ENCODE measurements around the gene ACY1. TPM values are rescaled to one million over a fixed set of nuclear protein-coding genes. Genes with fewer than 3 reads are reported as not detected.

ACY1 gene
- total RNA-seq, 3 donors from 2014 or later: 40.0 to 49.2 (median 46.4) TPM

- no peak overlapping the region for H3K27ac ChIP-seq
- TF ChIP-seq POLR2A (IDR thresholded peaks at IDR 0.05) (no peak), CTCF (IDR thresholded peaks at IDR 0.05) (no peak), POLR2AphosphoS5 (IDR thresholded peaks at IDR 0.05) (no peak)
- peaks cover 7 to 18% of the 10 kb centered on the region in 2 donors for H3K4me1 ChIP-seq
- H3K27me3 ChIP-seq: no peaks in the 10 kb centered on the region
- intact Hi-C loops (cut with DNase I; ENCODE audit: low total_unique reads): no loop called here
- no peaks in the 10 kb centered on the region for H3K36me3 ChIP-seq
- DNase-seq (ENCODE audit: low spot score in 2 of 2): no peak
- no peaks in the 10 kb centered on the region for H3K9me3 ChIP-seq
- H3K4me3 ChIP-seq: no peak overlapping the region
Measured at GRCh38 chr3:51944451-51945021, 38.8 kb upstream of the ACY1 start.

GRCh38 chr3:51945031-51945840, 38.1 kb upstream of the ACY1 start:
- H3K9me3 ChIP-seq: no peaks in the 10 kb centered on the region
- intact Hi-C loops (cut with DNase I; ENCODE audit: low total_unique reads): no loop called here
- no peak for TF ChIP-seq POLR2AphosphoS5 (IDR thresholded peaks at IDR 0.05)
- TF ChIP-seq CTCF (IDR thresholded peaks at IDR 0.05): no peak
- TF ChIP-seq POLR2A (IDR thresholded peaks at IDR 0.05): no peak
- no peaks in the 10 kb centered on the region for H3K36me3 ChIP-seq
- no peak overlapping the region for H3K4me3 ChIP-seq
- H3K27ac ChIP-seq: no peak overlapping the region
- DNase-seq (ENCODE audit: low spot score in 2 of 2): no peak
- no peaks in the 10 kb centered on the region for H3K27me3 ChIP-seq
- peaks cover 7 to 18% of the 10 kb centered on the region in 2 donors for H3K4me1 ChIP-seq

- H3K4me3 ChIP-seq: no peak overlapping the region
- H3K36me3 ChIP-seq: no peaks in the 10 kb centered on the region
- no peaks in the 10 kb centered on the region for H3K27me3 ChIP-seq
- TF ChIP-seq CTCF (IDR thresholded peaks at IDR 0.05): no peak
- TF ChIP-seq POLR2AphosphoS5 (IDR thresholded peaks at IDR 0.05): no peak
- TF ChIP-seq POLR2A (IDR thresholded peaks at IDR 0.05): no peak
- intact Hi-C loops (cut with DNase I; ENCODE audit: low total_unique reads): no loop called here
- H3K4me1 ChIP-seq: peaks cover 7 to 13% of the 10 kb centered on the region in 2 donors
- no peak for DNase-seq (ENCODE audit: low spot score in 2 of 2)
- H3K9me3 ChIP-seq: no peaks in the 10 kb centered on the region
- H3K27ac ChIP-seq: no peak overlapping the region
Measured at GRCh38 chr3:51945926-51946705, 37.2 kb upstream of the ACY1 start.

- H3K9me3 ChIP-seq: no peaks in the 10 kb centered on the region
- TF ChIP-seq POLR2AphosphoS5 (IDR thresholded peaks at IDR 0.05): no peak
- no peak for TF ChIP-seq POLR2A (IDR thresholded peaks at IDR 0.05)
- no peak for TF ChIP-seq CTCF (IDR thresholded peaks at IDR 0.05)
- no peak overlapping the region for H3K4me3 ChIP-seq
- peaks cover 7 to 10% of the 10 kb centered on the region in 2 donors for H3K4me1 ChIP-seq
- intact Hi-C loops (cut with DNase I; ENCODE audit: low total_unique reads): no loop called here
- DNase-seq (ENCODE audit: low spot score in 2 of 2): no peak
- no peak overlapping the region for H3K27ac ChIP-seq
- no peaks in the 10 kb centered on the region for H3K27me3 ChIP-seq
- H3K36me3 ChIP-seq: no peaks in the 10 kb centered on the region
Measured at GRCh38 chr3:51946796-51947195, 36.5 kb upstream of the ACY1 start.

Data from breast epithelium (tissue), 4 donors.